Measurements from ENCODE around the gene ZNF823. TPM values are rescaled to one million over a fixed set of nuclear protein-coding genes. Genes with fewer than 3 reads are reported as not detected.

The ZNF823 gene
- total RNA-seq, 1 donor from 2014 or later = 6.1 TPM

GRCh38 chr19:11763611-11764010, 24.9 kb upstream of the ZNF823 start:
- FAIRE-seq (no peak), DNase-seq (ENCODE audit: low read depth) (no peak)
- Histone ChIP-seq H3K4me3 (ENCODE audit: low read depth, low read length) (no peak overlapping the region), H3K36me3 (ENCODE audit: control insufficient read depth, insufficient read depth, low read length) (no peaks in the 10 kb centered on the region), H3K27me3 (ENCODE audit: control insufficient read depth, insufficient read depth, low read length) (no peaks in the 10 kb centered on the region)
- no peak for TF ChIP-seq CTCF (IDR thresholded peaks at IDR 0.05; ENCODE audit: insufficient read depth, low read length, severe bottlenecking)

GRCh38 chr19:11763117-11763516, 24.4 kb upstream of the ZNF823 start:
- no peak for FAIRE-seq
- no peaks in the 10 kb centered on the region for H3K27me3 ChIP-seq (ENCODE audit: control insufficient read depth, insufficient read depth, low read length)
- H3K36me3 ChIP-seq (ENCODE audit: control insufficient read depth, insufficient read depth, low read length) = no peaks in the 10 kb centered on the region
- TF ChIP-seq CTCF (IDR thresholded peaks at IDR 0.05; ENCODE audit: insufficient read depth, low read length, severe bottlenecking) = no peak
- no peak for DNase-seq (ENCODE audit: low read depth)
- no peak overlapping the region for H3K4me3 ChIP-seq (ENCODE audit: low read depth, low read length)

- FAIRE-seq = no peak
- H3K27me3 ChIP-seq (ENCODE audit: control insufficient read depth, insufficient read depth, low read length) = no peaks in the 10 kb centered on the region
- DNase-seq (ENCODE audit: low read depth) = no peak
- H3K4me3 ChIP-seq (ENCODE audit: low read depth, low read length) = no peak overlapping the region
- H3K36me3 ChIP-seq (ENCODE audit: control insufficient read depth, insufficient read depth, low read length) = no peaks in the 10 kb centered on the region
- TF ChIP-seq CTCF (IDR thresholded peaks at IDR 0.05; ENCODE audit: insufficient read depth, low read length, severe bottlenecking) = no peak
These were observed 21.1 kb upstream of the ZNF823 start for GRCh38 chr19:11759805-11760204.

- DNase-seq (ENCODE audit: low read depth) = no peak
- TF ChIP-seq CTCF (IDR thresholded peaks at IDR 0.05; ENCODE audit: insufficient read depth, low read length, severe bottlenecking) = no peak
- Histone ChIP-seq H3K27me3 (ENCODE audit: control insufficient read depth, insufficient read depth, low read length) (no peaks in the 10 kb centered on the region), H3K4me3 (ENCODE audit: low read depth, low read length) (no peak overlapping the region), H3K36me3 (ENCODE audit: control insufficient read depth, insufficient read depth, low read length) (no peaks in the 10 kb centered on the region)
- FAIRE-seq = no peak
These were observed 18.2 kb upstream of the ZNF823 start for GRCh38 chr19:11756965-11757364.

- no peaks in the 10 kb centered on the region for H3K36me3 ChIP-seq (ENCODE audit: control insufficient read depth, insufficient read depth, low read length)
- H3K27me3 ChIP-seq (ENCODE audit: control insufficient read depth, insufficient read depth, low read length) = no peaks in the 10 kb centered on the region
- FAIRE-seq (no peak), DNase-seq (ENCODE audit: low read depth) (no peak)
- no peak overlapping the region for H3K4me3 ChIP-seq (ENCODE audit: low read depth, low read length)
- no peak for TF ChIP-seq CTCF (IDR thresholded peaks at IDR 0.05; ENCODE audit: insufficient read depth, low read length, severe bottlenecking)
These were observed 15.9 kb upstream of the ZNF823 start for GRCh38 chr19:11754663-11755062.

- Histone ChIP-seq H3K36me3 (ENCODE audit: control insufficient read depth, insufficient read depth, low read length) (no peaks in the 10 kb centered on the region), H3K4me3 (ENCODE audit: low read depth, low read length) (no peak overlapping the region), H3K27me3 (ENCODE audit: control insufficient read depth, insufficient read depth, low read length) (no peaks in the 10 kb centered on the region)
- TF ChIP-seq CTCF (IDR thresholded peaks at IDR 0.05; ENCODE audit: insufficient read depth, low read length, severe bottlenecking) = no peak
- no peak for DNase-seq (ENCODE audit: low read depth)
- FAIRE-seq = no peak
These were observed 13.5 kb upstream of the ZNF823 start for GRCh38 chr19:11752244-11752736.
